ENCODE data around the gene MUC5AC.
"Not testable (repeated sequence)": the region's sequence is repeated elsewhere in the genome, so short reads cannot be mapped to it uniquely, and the experiment has no call there.

The MUC5AC gene

DNA sequence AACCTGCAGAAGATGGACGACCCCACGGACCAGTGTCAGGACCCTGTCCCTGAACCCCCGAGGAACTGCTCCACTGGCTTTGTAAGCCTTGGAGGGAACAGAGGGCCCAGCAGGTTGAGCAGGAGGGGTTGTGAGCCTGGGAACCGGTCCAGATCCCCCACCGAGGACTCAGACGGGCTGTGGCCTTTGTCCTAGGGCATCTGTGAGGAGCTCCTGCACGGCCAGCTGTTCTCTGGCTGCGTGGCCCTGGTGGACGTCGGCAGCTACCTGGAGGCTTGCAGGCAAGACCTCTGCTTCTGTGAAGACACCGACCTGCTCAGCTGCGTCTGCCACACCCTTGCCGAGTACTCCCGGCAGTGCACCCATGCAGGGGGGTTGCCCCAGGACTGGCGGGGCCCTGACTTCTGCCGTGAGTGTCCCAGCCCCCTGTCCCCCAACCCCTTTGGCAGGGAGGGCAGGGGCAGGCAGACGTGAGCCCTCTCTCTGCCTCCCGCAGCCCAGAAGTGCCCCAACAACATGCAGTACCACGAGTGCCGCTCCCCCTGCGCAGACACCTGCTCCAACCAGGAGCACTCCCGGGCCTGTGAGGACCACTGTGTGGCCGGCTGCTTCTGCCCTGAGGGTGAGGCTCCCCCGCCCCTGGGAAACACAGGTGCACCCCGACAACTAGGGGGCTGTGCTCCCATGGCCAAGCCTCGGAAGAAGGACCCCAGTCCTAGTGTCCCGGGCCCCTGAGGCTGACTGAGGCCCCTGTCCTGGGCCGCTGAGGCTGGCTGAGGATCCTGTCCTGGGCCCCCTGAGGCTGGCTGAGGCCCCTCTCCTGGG is 6.4 kb downstream of the MUC5AC start:
- no peak for DNase-seq

DNA sequence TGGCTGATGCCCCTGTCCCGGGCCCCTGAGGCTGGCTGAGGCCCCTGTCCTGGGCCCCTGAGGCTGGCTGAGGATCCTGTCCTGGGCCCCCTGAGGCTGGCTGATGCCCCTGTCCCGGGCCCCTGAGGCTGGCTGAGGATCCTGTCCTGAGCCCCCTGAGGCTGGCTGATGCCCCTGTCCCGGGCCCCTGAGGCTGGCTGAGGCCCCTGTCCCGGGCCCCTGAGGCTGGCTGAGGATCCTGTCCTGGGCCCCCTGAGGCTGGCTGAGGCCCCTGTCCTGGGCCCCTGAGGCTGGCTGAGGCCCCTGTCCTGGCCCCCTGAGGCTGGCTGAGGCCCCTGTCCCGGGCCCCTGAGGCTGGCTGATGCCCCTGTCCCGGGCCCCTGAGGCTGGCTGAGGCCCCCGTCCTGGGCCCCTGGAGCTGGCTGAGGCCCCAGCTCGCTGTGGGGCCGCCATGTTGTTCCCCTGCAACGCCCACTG is 7.1 kb downstream of the MUC5AC start:
- DNase-seq, result not testable (repeated sequence)

DNA sequence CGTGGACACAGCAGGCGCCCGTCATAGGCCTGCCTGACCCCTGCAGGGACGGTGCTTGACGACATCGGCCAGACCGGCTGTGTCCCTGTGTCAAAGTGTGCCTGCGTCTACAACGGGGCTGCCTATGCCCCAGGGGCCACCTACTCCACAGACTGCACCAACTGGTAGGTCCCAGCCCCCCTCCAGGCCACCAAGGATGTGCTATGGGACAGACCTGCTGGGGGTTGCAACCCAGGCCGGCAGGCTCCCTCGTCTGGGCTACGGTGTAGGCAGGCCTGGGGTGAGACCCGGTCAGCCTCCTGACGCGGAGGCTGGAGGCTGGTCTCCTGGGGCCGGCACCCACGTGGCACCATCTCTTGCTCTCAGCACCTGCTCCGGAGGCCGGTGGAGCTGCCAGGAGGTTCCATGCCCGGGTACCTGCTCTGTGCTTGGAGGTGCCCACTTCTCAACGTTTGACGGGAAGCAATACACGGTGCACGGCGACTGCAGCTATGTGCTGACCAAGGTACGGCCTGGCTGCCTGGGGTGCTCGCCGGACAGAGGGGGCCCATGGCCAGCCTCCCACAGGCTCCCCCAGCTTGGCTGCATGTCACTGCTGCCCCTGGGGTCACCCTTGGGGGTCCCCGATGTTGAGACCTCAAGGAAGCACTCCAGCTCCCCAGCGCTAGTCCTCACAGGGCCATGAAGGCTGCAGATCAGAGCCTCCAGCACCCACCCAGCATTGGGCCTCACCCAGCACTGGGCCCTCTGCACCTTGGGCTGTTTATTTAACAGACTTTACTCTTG is 7.7 kb downstream of the MUC5AC start:
- no peak for DNase-seq

DNA sequence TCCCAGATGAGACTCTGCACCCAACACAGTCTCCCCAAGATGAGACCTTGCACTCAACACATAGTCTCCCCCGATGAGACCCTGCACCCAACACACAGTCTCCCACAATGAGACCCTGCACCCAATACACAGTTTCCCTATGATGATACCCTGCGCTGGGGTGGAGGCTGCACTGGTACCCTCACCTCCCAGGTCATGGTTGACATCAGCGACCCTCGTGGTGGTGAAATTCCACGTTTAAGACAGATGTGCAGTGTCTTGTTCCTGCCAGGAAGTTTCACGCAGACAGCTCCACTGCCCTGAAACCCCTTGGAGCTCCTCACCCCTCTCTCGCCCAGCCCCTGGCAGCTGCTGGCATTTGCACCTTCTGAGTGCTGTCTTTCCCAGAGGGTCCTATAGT is 9.5 kb downstream of the MUC5AC start:
- no peak for DNase-seq

DNA sequence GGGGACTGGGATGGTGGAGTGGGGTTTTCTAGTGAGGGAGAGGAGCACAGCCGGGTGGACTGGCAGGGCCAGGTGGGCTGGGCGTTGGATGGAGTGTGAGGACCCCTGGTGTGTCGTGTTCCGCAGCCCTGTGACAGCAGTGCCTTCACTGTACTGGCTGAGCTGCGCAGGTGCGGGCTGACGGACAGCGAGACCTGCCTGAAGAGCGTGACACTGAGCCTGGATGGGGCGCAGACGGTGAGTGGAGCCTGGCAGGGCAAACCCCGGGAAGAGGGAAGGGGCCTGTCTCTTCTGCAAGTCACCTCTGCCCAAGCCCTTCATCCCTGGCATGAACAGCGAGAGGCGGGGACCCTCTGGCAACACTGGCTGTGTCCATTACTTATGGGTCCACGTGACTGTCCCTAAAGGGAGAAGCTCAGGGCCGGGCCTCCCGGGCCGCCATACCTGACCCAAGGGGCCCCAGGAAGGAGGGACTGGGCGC is 10.0 kb downstream of the MUC5AC start:
- no peak for DNase-seq

DNA sequence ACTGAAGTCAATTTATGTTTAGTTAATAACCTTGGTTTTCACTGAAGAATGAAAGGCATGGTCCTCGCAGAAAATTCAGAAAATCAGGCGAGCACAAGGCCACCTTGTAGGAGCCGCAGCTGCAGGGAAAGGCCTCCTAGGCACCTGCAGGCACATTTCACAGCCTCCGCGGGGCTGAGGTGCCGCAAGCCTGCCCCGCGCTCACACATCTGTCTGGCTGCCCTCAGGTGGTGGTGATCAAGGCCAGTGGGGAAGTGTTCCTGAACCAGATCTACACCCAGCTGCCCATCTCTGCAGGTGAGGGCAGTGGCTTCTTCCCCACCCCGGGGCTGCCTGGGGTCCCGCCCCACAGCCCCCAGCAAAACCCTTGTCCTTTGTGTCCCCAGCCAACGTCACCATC is 10.5 kb downstream of the MUC5AC start:
- DNase-seq, result no peak

DNA sequence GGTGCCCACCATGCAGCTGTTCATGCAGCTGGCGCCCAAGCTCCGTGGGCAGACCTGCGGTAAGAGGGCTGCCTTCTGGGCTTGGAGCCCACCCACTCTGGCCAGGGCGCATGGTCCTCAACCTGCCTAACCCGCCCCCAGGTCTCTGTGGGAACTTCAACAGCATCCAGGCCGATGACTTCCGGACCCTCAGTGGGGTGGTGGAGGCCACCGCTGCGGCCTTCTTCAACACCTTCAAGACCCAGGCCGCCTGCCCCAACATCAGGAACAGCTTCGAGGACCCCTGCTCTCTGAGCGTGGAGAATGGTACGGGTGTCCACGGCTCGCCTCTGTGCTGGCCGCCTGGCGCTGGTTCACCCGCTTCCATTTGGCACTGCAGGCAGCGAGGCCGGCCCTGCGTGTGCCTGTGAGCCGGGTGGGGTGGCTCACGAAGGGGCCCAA is 11.0 kb downstream of the MUC5AC start:
- DNase-seq, result no peak

DNA sequence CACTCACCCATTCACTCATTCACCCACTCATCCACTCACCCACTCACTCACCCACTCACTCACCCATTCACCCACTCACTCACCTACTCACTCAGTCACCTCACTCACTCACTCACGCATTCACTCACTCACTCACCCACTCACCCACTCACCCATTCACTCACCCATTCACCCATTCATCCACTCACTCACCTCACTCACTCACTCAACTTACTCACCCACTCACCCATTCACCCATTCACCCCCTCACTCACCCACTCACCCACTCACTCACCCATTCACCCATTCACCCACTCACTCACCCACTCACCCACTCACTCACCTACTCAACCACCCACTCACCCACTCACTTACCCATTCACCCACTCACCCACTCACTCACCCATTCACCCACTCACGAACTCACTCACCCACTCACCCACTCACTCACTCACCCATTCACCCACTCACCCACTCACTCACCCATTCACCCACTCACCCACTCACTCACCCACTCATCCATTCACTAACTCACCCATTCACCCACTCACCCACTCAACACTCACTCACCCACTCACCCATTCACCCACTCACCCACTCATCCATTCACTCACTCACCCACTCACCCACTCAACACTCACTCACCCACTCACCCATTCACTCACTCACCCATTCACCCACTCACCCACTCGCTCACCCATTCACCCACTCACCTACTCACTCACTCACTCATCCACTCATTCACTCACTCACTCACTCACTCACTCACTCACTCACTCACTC is 13.7 kb downstream of the MUC5AC start:
- DNase-seq, result no peak

DNA sequence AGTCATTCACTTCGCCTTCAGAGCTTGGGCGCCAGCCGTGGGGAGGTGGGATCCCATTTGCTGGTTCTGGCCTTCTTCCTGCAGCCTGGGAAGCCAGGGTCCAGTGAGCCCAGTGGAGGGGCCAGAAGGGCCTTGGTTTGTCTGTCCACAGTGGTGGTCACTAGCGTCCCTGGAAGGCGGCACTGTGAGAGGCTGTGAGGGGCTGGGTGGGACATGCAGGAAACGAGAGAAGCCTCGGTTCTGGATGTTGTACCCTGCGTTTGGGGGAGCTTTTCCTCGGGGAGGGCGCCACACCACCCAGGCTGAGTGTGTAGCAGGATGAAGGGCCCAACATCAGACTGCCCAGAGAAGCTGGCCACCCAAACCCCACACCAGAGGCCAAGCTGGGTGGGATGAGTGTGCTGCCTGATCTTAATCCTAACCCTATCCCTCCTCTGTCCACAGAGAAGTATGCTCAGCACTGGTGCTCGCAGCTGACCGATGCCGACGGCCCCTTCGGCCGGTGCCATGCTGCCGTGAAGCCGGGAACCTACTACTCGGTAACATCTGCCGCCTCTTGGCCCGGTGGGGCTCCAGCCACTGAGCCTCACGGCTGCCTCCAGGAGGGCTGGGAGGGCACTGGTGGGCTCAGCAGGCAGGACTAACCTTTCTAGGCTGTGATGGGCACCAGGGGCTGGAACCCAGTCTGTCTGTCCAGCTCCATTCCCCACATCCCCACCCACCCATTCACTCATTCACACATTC is 14.4 kb downstream of the MUC5AC start:
- DNase-seq, result no peak

DNA sequence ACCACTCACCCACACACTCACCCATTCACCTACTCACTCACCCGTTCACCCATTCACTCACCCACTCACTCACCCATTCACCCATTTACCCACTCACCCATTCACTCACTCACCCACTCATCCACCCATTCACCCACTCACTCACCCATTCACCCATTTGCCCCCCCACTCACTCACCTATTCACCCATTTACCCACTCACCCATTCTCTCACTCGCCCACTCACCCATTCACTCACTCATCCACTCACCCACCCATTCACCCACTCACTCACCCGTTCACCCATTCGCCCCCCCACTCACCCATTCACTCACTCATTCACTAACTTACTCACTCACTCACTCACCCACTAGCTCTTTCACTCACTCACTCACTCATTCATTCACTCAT is 15.0 kb downstream of the MUC5AC start:
- DNase-seq, result no peak

DNA sequence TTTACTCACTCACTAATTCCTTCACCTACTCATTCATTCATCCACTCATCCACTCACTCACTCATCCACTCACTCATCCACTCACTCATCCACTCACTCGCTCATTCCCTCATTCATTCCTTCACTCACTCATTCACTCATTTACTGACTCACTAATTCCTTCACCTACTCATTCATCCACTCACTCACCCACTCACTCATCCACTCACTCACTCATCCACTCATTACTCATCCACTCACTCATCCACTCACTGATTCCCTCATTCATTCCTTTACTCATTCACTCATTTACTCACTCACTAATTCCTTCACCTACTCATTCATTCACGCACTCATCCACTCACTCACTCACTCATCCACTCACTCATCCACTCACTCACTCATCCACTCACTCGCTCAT is 15.6 kb downstream of the MUC5AC start:
- DNase-seq, result not testable (repeated sequence)

DNA sequence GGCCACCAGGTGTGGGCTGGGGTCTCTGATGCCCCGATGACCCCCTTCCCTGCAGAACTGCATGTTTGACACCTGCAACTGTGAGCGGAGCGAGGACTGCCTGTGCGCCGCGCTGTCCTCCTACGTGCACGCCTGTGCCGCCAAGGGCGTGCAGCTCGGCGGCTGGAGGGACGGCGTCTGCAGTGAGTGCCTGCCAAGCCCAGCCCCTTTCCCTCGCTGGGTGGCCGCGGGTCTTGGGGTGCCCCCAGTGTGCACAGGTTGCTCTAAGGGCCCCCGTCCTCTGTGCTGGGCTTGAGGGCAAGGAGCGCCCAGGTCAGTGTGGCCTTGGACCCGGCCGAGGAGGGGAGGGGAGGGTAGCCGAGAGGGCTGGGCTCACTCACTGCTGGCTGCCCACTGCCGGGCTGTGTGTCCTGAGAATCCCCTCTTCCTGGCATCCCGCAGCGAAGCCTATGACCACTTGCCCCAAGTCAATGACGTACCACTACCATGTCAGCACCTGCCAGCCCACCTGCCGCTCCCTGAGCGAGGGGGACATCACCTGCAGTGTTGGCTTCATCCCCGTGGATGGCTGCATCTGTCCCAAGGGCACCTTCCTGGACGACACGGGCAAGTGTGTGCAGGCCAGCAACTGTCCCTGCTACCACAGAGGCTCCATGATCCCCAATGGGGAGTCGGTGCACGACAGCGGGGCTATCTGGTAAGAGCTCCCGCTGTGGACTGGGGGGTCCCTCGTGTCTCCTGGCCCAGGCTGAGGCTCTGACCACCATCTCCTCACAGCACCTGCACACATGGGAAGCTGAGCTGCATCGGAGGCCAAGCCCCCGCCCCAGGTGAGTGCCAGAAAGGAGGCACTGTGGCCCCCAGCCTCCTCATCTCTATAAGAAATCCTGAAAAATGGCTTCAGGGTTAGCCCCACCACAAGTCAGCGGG is 17.0 kb downstream of the MUC5AC start:
- no peak for DNase-seq

DNA sequence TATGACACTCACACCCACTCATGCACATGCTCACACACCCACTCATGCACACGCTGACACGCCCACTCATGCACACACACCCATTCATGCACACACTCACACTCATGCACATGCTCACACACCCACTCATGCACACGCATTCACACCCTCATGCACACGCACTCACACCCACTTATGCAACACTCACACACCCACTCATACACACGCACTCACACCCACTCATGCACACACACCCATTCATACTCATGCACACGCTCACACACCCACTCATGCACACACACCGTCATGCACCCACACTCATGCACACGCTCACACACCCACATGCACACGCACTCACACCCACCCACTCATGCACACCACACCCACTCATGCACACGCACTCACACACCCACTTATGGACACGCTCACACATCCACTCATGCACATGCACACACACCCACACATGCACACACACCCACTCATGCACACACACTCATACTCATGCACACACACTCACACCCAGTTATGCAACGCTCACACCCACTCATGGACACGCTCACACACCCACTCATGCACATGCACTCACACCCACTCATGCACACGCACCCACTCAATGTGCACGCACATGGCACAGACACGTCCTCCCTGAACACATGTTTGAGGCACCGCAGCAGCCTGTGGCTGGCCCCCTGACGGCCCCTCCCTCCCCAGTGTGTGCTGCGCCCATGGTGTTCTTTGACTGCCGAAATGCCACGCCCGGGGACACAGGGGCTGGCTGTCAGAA is 17.9 kb downstream of the MUC5AC start:
- no peak for DNase-seq

DNA sequence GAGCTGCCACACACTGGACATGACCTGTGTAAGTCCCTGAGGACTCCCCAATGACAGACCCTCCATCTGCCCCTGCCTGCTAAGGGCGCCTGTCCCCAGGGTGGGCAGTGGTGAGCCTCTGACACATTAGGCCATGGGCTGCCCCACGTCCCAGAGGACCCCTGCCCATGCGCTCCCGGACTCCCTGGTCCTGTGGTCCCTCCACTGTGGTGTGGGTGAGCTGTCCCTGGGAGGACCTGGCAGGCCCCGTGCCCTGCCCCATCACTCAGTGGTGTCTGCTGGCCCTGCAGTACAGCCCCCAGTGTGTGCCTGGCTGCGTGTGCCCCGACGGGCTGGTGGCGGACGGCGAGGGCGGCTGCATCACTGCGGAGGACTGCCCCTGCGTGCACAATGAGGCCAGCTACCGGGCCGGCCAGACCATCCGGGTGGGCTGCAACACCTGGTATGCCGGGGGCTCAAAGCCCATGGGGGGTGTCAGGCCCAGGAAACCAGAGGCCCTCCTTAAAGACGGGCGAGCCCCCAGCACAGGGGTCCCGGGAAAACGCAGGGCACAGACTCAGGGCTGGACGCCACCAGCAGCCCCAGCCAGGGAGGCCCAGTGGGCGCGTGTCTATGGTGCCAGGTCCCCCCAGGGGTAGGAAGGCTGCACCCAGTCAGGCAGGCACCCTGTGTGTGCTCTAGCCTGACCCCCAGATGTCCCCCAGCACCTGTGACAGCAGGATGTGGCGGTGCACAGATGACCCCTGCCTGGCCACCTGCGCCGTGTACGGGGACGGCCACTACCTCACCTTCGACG is 18.7 kb downstream of the MUC5AC start:
- no peak for DNase-seq

DNA sequence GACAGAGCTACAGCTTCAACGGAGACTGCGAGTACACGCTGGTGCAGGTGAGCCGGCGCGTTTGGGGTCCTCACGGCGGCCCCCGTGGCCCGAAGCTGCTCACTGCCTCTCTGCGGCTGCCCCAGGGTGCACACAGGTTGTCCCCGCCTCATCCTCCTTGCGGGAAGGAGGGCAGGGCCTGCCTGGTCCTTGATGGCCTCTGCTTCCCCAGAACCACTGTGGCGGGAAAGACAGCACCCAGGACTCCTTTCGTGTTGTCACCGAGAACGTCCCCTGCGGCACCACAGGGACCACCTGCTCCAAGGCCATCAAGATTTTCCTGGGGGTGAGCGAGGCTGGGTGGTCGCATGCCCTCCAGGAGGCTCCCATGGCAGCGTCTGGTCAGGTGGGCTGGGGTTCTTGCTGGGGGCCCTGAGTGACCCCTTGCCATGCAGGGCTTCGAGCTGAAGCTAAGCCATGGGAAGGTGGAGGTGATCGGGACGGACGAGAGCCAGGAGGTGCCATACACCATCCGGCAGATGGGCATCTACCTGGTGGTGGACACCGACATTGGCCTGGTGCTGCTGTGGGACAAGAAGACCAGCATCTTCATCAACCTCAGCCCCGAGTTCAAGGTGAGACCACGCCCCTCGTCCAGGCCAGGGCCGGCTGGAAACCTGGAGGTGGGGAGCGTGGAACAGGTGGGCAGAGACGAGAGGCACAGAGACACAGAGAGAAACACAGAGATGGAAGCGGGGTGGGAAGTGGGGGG is 19.4 kb downstream of the MUC5AC start:
- no peak for DNase-seq

DNA sequence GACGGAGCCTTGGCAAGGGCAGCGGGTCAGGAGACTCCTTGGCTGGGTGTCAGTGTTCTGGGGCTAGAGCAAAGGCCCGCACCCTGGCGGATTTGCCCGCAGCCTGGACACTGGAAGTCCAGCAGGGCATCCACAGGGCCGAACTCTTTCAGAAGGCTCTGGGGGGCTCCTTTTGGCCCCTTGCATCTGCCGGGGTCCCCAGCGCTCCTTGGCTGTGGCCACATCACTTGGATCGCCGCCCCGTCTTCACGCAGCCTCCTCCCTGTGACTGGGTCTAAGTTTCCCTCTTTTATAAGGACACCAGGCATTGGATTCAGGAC is 20.0 kb downstream of the MUC5AC start:
- no peak for DNase-seq

DNA sequence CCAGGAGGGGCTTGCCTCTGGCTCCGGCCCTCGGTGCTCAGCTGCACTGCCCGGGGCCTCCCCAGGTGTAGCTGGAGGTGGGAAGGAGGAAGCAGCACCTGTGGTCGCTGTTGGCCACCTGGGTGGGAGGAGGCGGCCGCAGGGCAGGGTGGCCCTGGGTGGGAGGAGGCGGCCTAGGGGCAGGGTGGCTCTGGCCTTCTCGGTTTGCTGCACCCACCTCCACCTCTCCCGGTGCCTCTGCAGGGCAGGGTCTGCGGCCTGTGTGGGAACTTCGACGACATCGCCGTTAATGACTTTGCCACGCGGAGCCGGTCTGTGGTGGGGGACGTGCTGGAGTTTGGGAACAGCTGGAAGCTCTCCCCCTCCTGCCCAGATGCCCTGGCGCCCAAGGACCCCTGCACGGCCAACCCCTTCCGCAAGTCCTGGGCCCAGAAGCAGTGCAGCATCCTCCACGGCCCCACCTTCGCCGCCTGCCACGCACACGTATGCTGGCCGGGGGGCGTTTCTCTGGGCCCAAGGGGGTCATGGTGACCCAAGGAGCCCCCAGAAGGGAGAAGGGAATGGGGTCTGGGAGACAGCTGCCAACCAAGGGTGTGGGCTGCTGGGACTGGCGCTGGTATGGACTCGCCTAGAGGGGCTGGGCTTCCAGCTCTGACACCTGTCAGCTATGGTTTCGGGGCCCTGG is 20.6 kb downstream of the MUC5AC start:
- DNase-seq, result no peak

DNA sequence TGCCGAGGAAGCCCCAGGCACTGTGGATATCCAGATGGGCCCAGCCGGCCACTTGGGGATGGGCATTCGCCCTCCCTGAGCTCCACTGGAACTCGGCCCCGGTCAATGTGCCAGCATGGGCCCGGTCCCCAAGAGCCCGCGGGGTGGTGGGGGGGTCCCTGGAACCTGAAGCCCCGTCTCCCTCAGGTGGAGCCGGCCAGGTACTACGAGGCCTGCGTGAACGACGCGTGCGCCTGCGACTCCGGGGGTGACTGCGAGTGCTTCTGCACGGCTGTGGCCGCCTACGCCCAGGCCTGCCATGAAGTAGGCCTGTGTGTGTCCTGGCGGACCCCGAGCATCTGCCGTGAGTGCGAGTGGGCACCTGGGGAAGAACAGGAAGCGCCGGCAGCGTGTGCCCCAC is 21.2 kb downstream of the MUC5AC start:
- DNase-seq, result no peak
